ENCODE data around the gene MACROD2. TPM values are rescaled to one million over a fixed set of nuclear protein-coding genes. Genes with fewer than 3 reads are reported as not detected.

The MACROD2 gene
- total RNA-seq, 1 donor from 2014 or later = not detected

- intact Hi-C loops (cut with micrococcal nuclease) = no loop called here
- no peaks in the 10 kb centered on the region for H3K4me1 Mint-ChIP-seq (ENCODE audit: low read depth)
- H3K36me3 Mint-ChIP-seq (ENCODE audit: low read depth) = no peaks in the 10 kb centered on the region
- no peaks in the 10 kb centered on the region for H3K27me3 Mint-ChIP-seq (ENCODE audit: insufficient read depth)
- H3K27ac Mint-ChIP-seq = no peak overlapping the region
- H3K9me3 Mint-ChIP-seq = peaks cover 19% of the 10 kb centered on the region
- H3K4me3 Mint-ChIP-seq = no peak overlapping the region
- DNase-seq (ENCODE audit: low spot score) = no peak
Measured at GRCh38 chr20:14800707-14801425, 805.5 kb downstream of the MACROD2 start.

- Mint-ChIP-seq H3K4me3 (no peak overlapping the region), H3K4me1 (ENCODE audit: low read depth) (no peaks in the 10 kb centered on the region), H3K9me3 (peaks cover 15% of the 10 kb centered on the region), H3K27ac (no peak overlapping the region), H3K27me3 (ENCODE audit: insufficient read depth) (no peaks in the 10 kb centered on the region), H3K36me3 (ENCODE audit: low read depth) (no peaks in the 10 kb centered on the region)
- intact Hi-C loops (cut with micrococcal nuclease) = no loop called here
- no peak for DNase-seq (ENCODE audit: low spot score)
Measured at GRCh38 chr20:14801591-14802325, 806.4 kb downstream of the MACROD2 start.

DNA sequence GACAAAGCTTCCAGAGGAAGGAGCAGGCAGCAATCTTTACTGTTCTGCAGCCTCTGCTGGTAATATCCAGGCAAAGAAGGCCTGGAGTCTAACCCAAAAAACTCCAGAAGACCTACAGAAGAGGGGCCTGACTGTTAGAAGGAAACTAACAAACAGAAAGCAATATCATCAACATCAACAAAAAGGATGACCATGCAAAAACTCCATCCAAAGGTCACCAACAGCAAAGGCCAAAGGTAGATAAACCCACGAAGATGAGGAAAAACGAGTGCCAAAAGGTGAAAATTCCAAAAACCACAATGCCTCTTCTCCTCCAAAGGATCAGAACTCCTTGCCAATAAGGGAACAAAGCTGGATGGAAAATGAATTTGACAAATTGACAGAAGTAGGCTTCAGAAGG is 811.9 kb downstream of the MACROD2 start:
- H3K27me3 Mint-ChIP-seq (ENCODE audit: insufficient read depth) = no peaks in the 10 kb centered on the region
- H3K9me3 Mint-ChIP-seq = peaks cover 21% of the 10 kb centered on the region
- H3K27ac Mint-ChIP-seq = no peak overlapping the region
- H3K36me3 Mint-ChIP-seq (ENCODE audit: low read depth) = no peaks in the 10 kb centered on the region
- no peak for DNase-seq (ENCODE audit: low spot score)
- no peaks in the 10 kb centered on the region for H3K4me1 Mint-ChIP-seq (ENCODE audit: low read depth)
- H3K4me3 Mint-ChIP-seq = no peak overlapping the region
- intact Hi-C loops (cut with micrococcal nuclease) = no loop called here

- intact Hi-C loops (cut with micrococcal nuclease) = no loop called here
- Mint-ChIP-seq H3K36me3 (ENCODE audit: low read depth) (no peaks in the 10 kb centered on the region), H3K9me3 (peaks cover 20% of the 10 kb centered on the region), H3K4me1 (ENCODE audit: low read depth) (no peaks in the 10 kb centered on the region), H3K4me3 (no peak overlapping the region), H3K27ac (no peak overlapping the region), H3K27me3 (ENCODE audit: insufficient read depth) (no peaks in the 10 kb centered on the region)
- no peak for DNase-seq (ENCODE audit: low spot score)
Measured at GRCh38 chr20:14815340-14815739, 820.0 kb downstream of the MACROD2 start.

- H3K27me3 Mint-ChIP-seq (ENCODE audit: insufficient read depth) = no peaks in the 10 kb centered on the region
- no peak overlapping the region for H3K4me3 Mint-ChIP-seq
- no peaks in the 10 kb centered on the region for H3K4me1 Mint-ChIP-seq (ENCODE audit: low read depth)
- H3K36me3 Mint-ChIP-seq (ENCODE audit: low read depth) = no peaks in the 10 kb centered on the region
- DNase-seq (ENCODE audit: low spot score) = no peak
- no peak overlapping the region for H3K27ac Mint-ChIP-seq
- intact Hi-C loops (cut with micrococcal nuclease) = no loop called here
- peaks cover 16% of the 10 kb centered on the region for H3K9me3 Mint-ChIP-seq
Measured at GRCh38 chr20:14816471-14816870, 821.2 kb downstream of the MACROD2 start.

GRCh38 chr20:14817101-14817500 is 821.8 kb downstream of the MACROD2 start:
- peaks cover 16% of the 10 kb centered on the region for H3K9me3 Mint-ChIP-seq
- H3K27ac Mint-ChIP-seq = no peak overlapping the region
- H3K4me3 Mint-ChIP-seq = no peak overlapping the region
- H3K27me3 Mint-ChIP-seq (ENCODE audit: insufficient read depth) = no peaks in the 10 kb centered on the region
- no peaks in the 10 kb centered on the region for H3K4me1 Mint-ChIP-seq (ENCODE audit: low read depth)
- DNase-seq (ENCODE audit: low spot score) = no peak
- H3K36me3 Mint-ChIP-seq (ENCODE audit: low read depth) = no peaks in the 10 kb centered on the region
- intact Hi-C loops (cut with micrococcal nuclease) = no loop called here

- DNase-seq (ENCODE audit: low spot score) = no peak
- Mint-ChIP-seq H3K4me3 (no peak overlapping the region), H3K9me3 (peaks cover 16% of the 10 kb centered on the region), H3K4me1 (ENCODE audit: low read depth) (no peaks in the 10 kb centered on the region), H3K27me3 (ENCODE audit: insufficient read depth) (no peaks in the 10 kb centered on the region), H3K27ac (no peak overlapping the region), H3K36me3 (ENCODE audit: low read depth) (no peaks in the 10 kb centered on the region)
- intact Hi-C loops (cut with micrococcal nuclease) = no loop called here
Measured at GRCh38 chr20:14820771-14821170, 825.5 kb downstream of the MACROD2 start.

DNA sequence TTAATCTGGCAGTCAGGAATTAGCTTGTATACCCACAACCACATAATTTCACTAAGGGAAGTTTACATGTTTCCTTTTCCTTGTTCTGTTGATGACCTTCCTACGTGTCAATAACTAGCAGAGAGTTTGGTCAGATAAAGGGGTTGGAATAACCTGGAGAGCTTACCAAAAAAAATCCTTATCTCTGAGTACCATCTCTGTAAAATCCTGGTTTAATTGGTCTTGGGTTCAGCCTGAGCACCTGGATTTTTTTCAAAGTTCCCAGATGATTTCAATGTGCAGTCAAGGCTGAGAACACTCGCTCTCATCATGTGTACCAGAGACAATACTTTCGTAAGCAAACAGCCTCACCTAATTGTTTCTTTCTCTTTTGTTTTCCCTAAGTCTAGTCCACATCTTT is 825.9 kb downstream of the MACROD2 start:
- peaks cover 16% of the 10 kb centered on the region for H3K9me3 Mint-ChIP-seq
- H3K36me3 Mint-ChIP-seq (ENCODE audit: low read depth) = no peaks in the 10 kb centered on the region
- intact Hi-C loops (cut with micrococcal nuclease) = no loop called here
- H3K4me3 Mint-ChIP-seq = no peak overlapping the region
- no peaks in the 10 kb centered on the region for H3K4me1 Mint-ChIP-seq (ENCODE audit: low read depth)
- H3K27ac Mint-ChIP-seq = no peak overlapping the region
- no peaks in the 10 kb centered on the region for H3K27me3 Mint-ChIP-seq (ENCODE audit: insufficient read depth)
- DNase-seq (ENCODE audit: low spot score) = no peak

GRCh38 chr20:14824996-14825395 is 829.7 kb downstream of the MACROD2 start:
- H3K36me3 Mint-ChIP-seq (ENCODE audit: low read depth) = no peaks in the 10 kb centered on the region
- H3K4me3 Mint-ChIP-seq = no peak overlapping the region
- DNase-seq (ENCODE audit: low spot score) = no peak
- peaks cover 1% of the 10 kb centered on the region for H3K9me3 Mint-ChIP-seq
- intact Hi-C loops (cut with micrococcal nuclease) = no loop called here
- H3K27ac Mint-ChIP-seq = no peak overlapping the region
- no peaks in the 10 kb centered on the region for H3K4me1 Mint-ChIP-seq (ENCODE audit: low read depth)
- no peaks in the 10 kb centered on the region for H3K27me3 Mint-ChIP-seq (ENCODE audit: insufficient read depth)

GRCh38 chr20:14826543-14827313 is 831.4 kb downstream of the MACROD2 start:
- no peaks in the 10 kb centered on the region for H3K9me3 Mint-ChIP-seq
- no peaks in the 10 kb centered on the region for H3K36me3 Mint-ChIP-seq (ENCODE audit: low read depth)
- no peak for DNase-seq (ENCODE audit: low spot score)
- H3K4me3 Mint-ChIP-seq = no peak overlapping the region
- no peaks in the 10 kb centered on the region for H3K27me3 Mint-ChIP-seq (ENCODE audit: insufficient read depth)
- intact Hi-C loops (cut with micrococcal nuclease) = no loop called here
- H3K4me1 Mint-ChIP-seq (ENCODE audit: low read depth) = no peaks in the 10 kb centered on the region
- no peak overlapping the region for H3K27ac Mint-ChIP-seq

GRCh38 chr20:14828459-14828858 is 833.1 kb downstream of the MACROD2 start:
- intact Hi-C loops (cut with micrococcal nuclease) = no loop called here
- H3K27ac Mint-ChIP-seq = no peak overlapping the region

GRCh38 chr20:14829906-14830305 is 834.6 kb downstream of the MACROD2 start:
- no peaks in the 10 kb centered on the region for H3K27me3 Mint-ChIP-seq (ENCODE audit: insufficient read depth)
- no peaks in the 10 kb centered on the region for H3K4me1 Mint-ChIP-seq (ENCODE audit: low read depth)
- H3K27ac Mint-ChIP-seq = no peak overlapping the region
- intact Hi-C loops (cut with micrococcal nuclease) = no loop called here
- no peaks in the 10 kb centered on the region for H3K36me3 Mint-ChIP-seq (ENCODE audit: low read depth)
- no peak for DNase-seq (ENCODE audit: low spot score)
- H3K4me3 Mint-ChIP-seq = no peak overlapping the region
- H3K9me3 Mint-ChIP-seq = no peaks in the 10 kb centered on the region

More at GRCh38 chr20:14828459-14828858, 833.1 kb downstream of the MACROD2 start:
- Mint-ChIP-seq H3K4me1 (ENCODE audit: low read depth) (no peaks in the 10 kb centered on the region), H3K9me3 (no peaks in the 10 kb centered on the region), H3K36me3 (ENCODE audit: low read depth) (no peaks in the 10 kb centered on the region), H3K4me3 (no peak overlapping the region), H3K27me3 (ENCODE audit: insufficient read depth) (no peaks in the 10 kb centered on the region)
- no peak for DNase-seq (ENCODE audit: low spot score)

- DNase-seq (ENCODE audit: low spot score) = no peak
- Mint-ChIP-seq H3K36me3 (ENCODE audit: low read depth) (no peaks in the 10 kb centered on the region), H3K27ac (no peak overlapping the region), H3K27me3 (ENCODE audit: insufficient read depth) (no peaks in the 10 kb centered on the region), H3K4me1 (ENCODE audit: low read depth) (no peaks in the 10 kb centered on the region), H3K4me3 (no peak overlapping the region), H3K9me3 (no peaks in the 10 kb centered on the region)
- intact Hi-C loops (cut with micrococcal nuclease) = no loop called here
Measured at GRCh38 chr20:14830466-14830865, 835.1 kb downstream of the MACROD2 start.
